Heart right ventricle (tissue), 16 donors: Measurements from ENCODE around the gene ATP6V0A4. TPM values are rescaled to one million over a fixed set of nuclear protein-coding genes. Genes with fewer than 3 reads are reported as not detected.

ENCODE experiments used
- ATAC-seq, 8 donors: fragments of 200-7000 bp; cut with Tn5 transposase; one replicate each; pipeline ENCODE4 v1.9.1; 2020; ENCODE audit warnings: mild to moderate bottlenecking in 8 of 8, moderate library complexity in 8 of 8, moderate number of reproducible peaks in 1 of 8
- DNase-seq, 2 donors: peaks; one replicate each; pipeline ENCODE4 v3.0.0-alpha.2; 2020
- H3K27ac ChIP-seq, 10 donors: fragments of 200-600 bp; sonication (generic) in 2 of 10; one replicate each; pipeline versions ENCODE4 v1.5.0 to v1.8.0; 2020 to 2022; ENCODE audit warnings: mild to moderate bottlenecking in 3 of 10
- H3K27me3 ChIP-seq, 7 donors: fragments of 200-600 bp; one replicate each; pipeline ENCODE4 v1.8.0; 2021 to 2022; ENCODE audit warnings: mild to moderate bottlenecking in 2 of 7
- H3K36me3 ChIP-seq, 9 donors: fragments of 200-600 bp; sonication (generic) in 1 of 9; one replicate each; pipeline versions ENCODE4 v1.5.0 to v1.8.0; 2020 to 2022; ENCODE audit warnings: mild to moderate bottlenecking in 2 of 9
- H3K4me1 ChIP-seq, 9 donors: fragments of 200-600 bp; sonication (generic) in 1 of 9; one replicate each; pipeline versions ENCODE4 v1.5.0 to v1.8.0; 2020 to 2022; ENCODE audit warnings: mild to moderate bottlenecking in 4 of 9
- H3K4me3 ChIP-seq, 10 donors: fragments of 200-600 bp; sonication (generic) in 2 of 10; one replicate each; pipeline versions ENCODE4 v1.5.0 to v1.8.0; 2020 to 2022; ENCODE audit warnings: mild to moderate bottlenecking in 7 of 10, moderate library complexity in 2 of 10
- H3K9me3 ChIP-seq, 11 donors: fragments of 200-600 bp in 10 of 11; sonication (generic) in 2 of 11; one replicate each; pipeline versions ENCODE4 v1.5.0 to v1.8.0; 2013 to 2022; ENCODE audit warnings: mild to moderate bottlenecking in 2 of 11, control low read depth in 1 of 11, moderate library complexity in 1 of 11
- WGBS, 2 donors: extraction: QIAGEN DNeasy Blood & Tissue Kit; methylation state at CpG; one replicate each; pipeline ENCODE4 v1.1.7; 2013; ENCODE audit warnings: inconsistent platforms in 1 of 2; 5-methylcytosine and 5-hydroxymethylcytosine counted together
- intact Hi-C, 10 donors: fragments of 100-400 bp; cut with DNase I; formaldehyde crosslinking; loops; one replicate each; pipeline versions ENCODE4 v1.11.1 to v1.14.2; 2022
- polyA plus RNA-seq, 2 donors: library from polyadenylated mRNA; stranded (reverse); fragments of 200-250 nt; gene quantifications; one replicate each; pipeline ENCODE4 v1.2.3, GENCODE V29; 2013
- total RNA-seq, 10 donors: library from RNA; stranded (reverse); fragmentation: NEBNext Ultra II Directional in 3 of 10; extraction: Animal tissue kit (Norgen Biotek cat#: 25700) in 3 of 10; gene quantifications; one replicate each; pipeline versions ENCODE4 v1.2.1 to v1.2.4, GENCODE V29; 2021 to 2023
- TF ChIP-seq, protein P1 (sequence below), 9 donors: fragments of 200-600 bp; sonication (generic) in 2 of 9; IDR thresholded peaks; one replicate each; pipeline versions ENCODE4 v1.5.0 to v1.8.0; 2021 to 2022; ENCODE audit warnings: antibody characterized with exemption in 9 of 9, mild to moderate bottlenecking in 5 of 9, moderate library complexity in 1 of 9
- donor health status: Arrhythmogenic right ventricular cardiomyopathy.
- donor health status: ischemic (EF 13 %, LVEDD 7.1; RV severe dilation, severe dysfunction).
- donor health status: healthy with polysubstance abuse.
- donor health status: DM: no; HTN: yes; CAD: no.
- donor health status: DM: no; HTN: no; CAD: no.
- donor health status: ischemic (EF 25% LVEDD 6.9; RV normal size, moderate dysfunction).
- donor health status: ischemic (EF 25% LVEDD 5.7; RV mildly dilated, moderate dysfunction).
- donor health status: healthy.
- donor health status: DM: yes; HTN: yes; CAD: no.
- donor health status: Ischemic cardiomyopathy.
- donor health status: ischemic (EF 35%, LVEDD 5.7; RV mildly dilated, moderate dysfunction).
- donor health status: nonischemic (EF 11% LVEDD 7.7; RV severe dilation, severe dysfunction).
- donor health status: DM: yes; HTN: yes; CAD: no.
- donor health status: PGD.
- donor health status: ischemic (EF 29% LVEDD 5.4; RV normal size, mild dysfunction).
- donor health status: nonischemic (EF 23%, LVEDD 6.1; RV moderate dilation, normal function).

ATP6V0A4 gene
- total and polyA plus RNA-seq, 12 donors: not detected

DNA sequence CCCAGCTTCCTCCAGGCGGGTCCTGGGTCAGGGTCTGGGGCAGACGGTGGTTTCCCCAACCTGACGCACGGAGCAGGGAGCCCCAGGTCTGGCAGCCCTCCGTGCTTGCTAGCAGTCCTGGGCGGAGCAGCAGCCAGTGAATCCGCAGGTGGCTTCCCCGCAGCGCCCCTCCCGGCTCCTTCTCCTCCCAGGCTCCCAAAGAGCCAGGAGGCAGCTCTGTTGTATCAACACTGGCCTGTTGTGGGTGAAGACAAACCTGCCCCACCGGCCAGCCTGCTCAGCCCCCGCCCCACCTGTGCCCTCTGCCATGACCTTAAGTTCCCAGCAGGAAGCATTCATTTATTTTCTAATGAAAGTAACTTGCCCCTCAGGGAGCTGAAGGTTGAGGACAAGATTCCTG, 24.2 kb downstream of the ATP6V0A4 start:
- Histone ChIP-seq H3K27me3 (peaks cover 0 to 12% (median 0%) of the 10 kb centered on the region in 7 donors), H3K36me3 (no peaks in the 10 kb centered on the region), H3K4me3 (no peak overlapping the region), H3K27ac (no peak overlapping the region), H3K9me3 (no peaks in the 10 kb centered on the region), H3K4me1 (no peaks in the 10 kb centered on the region)
- DNase-seq (no peak), ATAC-seq (no peak)
- WGBS, 2 donors: 39 to 50% methylated on average over 12 of the region's 12 CpGs
- intact Hi-C loops: no loop called here
- TF ChIP-seq, protein P1, sequence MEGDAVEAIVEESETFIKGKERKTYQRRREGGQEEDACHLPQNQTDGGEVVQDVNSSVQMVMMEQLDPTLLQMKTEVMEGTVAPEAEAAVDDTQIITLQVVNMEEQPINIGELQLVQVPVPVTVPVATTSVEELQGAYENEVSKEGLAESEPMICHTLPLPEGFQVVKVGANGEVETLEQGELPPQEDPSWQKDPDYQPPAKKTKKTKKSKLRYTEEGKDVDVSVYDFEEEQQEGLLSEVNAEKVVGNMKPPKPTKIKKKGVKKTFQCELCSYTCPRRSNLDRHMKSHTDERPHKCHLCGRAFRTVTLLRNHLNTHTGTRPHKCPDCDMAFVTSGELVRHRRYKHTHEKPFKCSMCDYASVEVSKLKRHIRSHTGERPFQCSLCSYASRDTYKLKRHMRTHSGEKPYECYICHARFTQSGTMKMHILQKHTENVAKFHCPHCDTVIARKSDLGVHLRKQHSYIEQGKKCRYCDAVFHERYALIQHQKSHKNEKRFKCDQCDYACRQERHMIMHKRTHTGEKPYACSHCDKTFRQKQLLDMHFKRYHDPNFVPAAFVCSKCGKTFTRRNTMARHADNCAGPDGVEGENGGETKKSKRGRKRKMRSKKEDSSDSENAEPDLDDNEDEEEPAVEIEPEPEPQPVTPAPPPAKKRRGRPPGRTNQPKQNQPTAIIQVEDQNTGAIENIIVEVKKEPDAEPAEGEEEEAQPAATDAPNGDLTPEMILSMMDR (IDR thresholded peaks at IDR 0.05): no peak

DNA sequence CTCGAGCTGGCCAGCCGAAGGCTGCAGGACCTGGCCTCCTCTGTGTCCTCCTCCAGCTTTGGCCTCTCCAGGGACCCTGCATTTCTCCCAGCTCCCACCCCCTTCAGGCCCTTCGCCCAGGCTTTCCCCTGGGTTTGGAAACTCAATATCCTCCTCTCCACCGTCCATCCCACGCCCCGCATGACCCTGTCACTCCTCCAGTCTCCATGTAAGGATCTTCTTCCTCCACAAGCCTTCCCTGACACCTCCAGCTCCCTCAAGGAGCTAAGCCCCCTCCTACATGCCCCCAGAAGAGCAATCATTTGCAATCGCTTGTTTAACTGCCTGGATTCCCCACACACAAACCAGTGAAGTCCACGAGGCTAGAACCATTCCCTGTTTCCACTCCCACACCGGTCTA, 24.8 kb downstream of the ATP6V0A4 start:
- intact Hi-C loops: no loop called here
- Histone ChIP-seq H3K27ac (no peak overlapping the region), H3K36me3 (no peaks in the 10 kb centered on the region), H3K4me1 (no peaks in the 10 kb centered on the region), H3K9me3 (no peaks in the 10 kb centered on the region), H3K4me3 (no peak overlapping the region), H3K27me3 (peaks cover 0 to 12% (median 0%) of the 10 kb centered on the region in 7 donors)
- ATAC-seq (no peak), DNase-seq (no peak)
- 70 to 73% methylated on average over 9 of the region's 9 CpGs for WGBS, 2 donors
- TF ChIP-seq, protein P1 (IDR thresholded peaks at IDR 0.05): no peak

DNA sequence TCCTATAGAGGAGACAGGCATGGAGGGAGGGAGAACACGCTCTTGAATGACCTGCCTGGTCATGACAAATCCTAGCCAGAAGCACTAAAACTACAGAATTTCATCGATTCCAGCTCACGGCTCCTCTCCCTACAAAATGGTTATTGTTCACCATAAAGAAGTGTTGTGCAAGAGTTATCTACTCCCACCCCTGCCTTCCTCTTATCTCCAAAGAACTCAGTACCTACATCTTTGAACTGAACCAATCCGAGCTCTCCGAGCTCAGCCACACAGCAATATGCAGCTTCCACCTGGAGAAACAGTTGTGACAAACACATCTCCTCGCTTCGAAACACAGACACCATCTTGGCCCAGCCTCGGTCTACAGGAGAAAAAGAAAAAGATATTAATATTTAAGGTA, 27.1 kb downstream of the ATP6V0A4 start:
- DNase-seq: no peak
- intact Hi-C loops: no loop called here

DNA sequence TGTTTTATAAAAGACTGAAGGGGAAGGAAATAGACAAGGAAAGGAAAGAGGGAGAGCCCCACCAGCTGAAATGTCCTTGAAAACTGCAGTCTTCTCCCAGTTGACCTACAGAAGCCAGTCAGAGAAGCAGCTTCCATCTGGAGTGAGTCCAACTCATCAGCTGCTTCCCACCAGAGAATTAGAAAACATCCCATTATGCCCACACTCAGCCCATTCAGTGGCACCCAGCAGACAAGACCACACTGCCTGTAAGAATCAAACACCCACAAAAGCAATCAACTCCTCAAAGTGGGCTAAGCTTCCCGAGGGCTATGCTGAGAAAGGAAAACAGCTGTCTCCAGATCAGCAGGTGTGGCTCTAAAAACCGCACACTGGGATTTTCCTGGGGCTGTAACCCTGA, 29.8 kb downstream of the ATP6V0A4 start:
- H3K4me3 ChIP-seq: no peak overlapping the region
- intact Hi-C loops: no loop called here
- 63 to 70% methylated on average over 2 of the region's 2 CpGs for WGBS, 2 donors
- ATAC-seq (no peak), DNase-seq (no peak)
- no peak overlapping the region for H3K27ac ChIP-seq
- no peaks in the 10 kb centered on the region for H3K36me3 ChIP-seq
- H3K4me1 ChIP-seq: no peaks in the 10 kb centered on the region
- H3K27me3 ChIP-seq: peaks cover 0 to 1% (median 0%) of the 10 kb centered on the region in 7 donors
- TF ChIP-seq, protein P1 (IDR thresholded peaks at IDR 0.05): no peak
- no peaks in the 10 kb centered on the region for H3K9me3 ChIP-seq

More for the DNA sequence above, 27.1 kb downstream of the ATP6V0A4 start:
- H3K9me3 ChIP-seq: no peaks in the 10 kb centered on the region
- WGBS, 2 donors: 85 to 90% methylated on average over 8 of the region's 8 CpGs
- no peaks in the 10 kb centered on the region for H3K36me3 ChIP-seq
- H3K4me1 ChIP-seq: no peaks in the 10 kb centered on the region
- TF ChIP-seq, protein P1 (IDR thresholded peaks at IDR 0.05): no peak
- no peak for ATAC-seq
- no peak overlapping the region for H3K4me3 ChIP-seq
- H3K27ac ChIP-seq: no peak overlapping the region
- peaks cover 0 to 12% (median 0%) of the 10 kb centered on the region in 7 donors for H3K27me3 ChIP-seq
